ENCODE measurements around the gene LSM14B.
"Not testable (repeated sequence)": the region's sequence is repeated elsewhere in the genome, so short reads cannot be mapped to it uniquely, and the experiment has no call there.

Gene LSM14B

DNA sequence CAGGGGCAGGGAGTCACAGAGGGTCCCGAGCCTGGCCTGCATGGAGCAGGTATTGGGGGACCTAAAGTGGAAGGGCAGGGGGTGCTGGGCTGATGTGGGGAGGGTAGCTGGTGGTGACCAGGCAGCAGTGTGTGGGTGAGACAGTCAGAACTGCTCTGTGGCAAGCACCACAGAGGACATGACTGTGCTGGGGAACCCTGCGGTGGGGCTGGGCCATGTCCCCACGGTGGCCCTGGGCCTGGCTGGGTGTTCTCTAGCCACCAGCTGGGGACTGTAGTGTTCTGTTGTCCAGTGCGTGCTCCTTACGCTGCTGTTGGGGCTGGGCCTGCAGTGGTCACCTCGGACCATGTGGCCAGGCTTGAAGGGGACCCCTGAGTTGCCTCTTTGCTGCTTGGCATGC, 24.9 kb downstream of the LSM14B start:
- Histone ChIP-seq H2AFZ (ENCODE audit: insufficient read depth, low read length, poor library complexity) (no peak overlapping the region), H2BK5ac (ENCODE audit: low read depth, low read length, poor library complexity) (no peak overlapping the region), H2BK12ac (ENCODE audit: low read length) (no peak overlapping the region), H2BK120ac (ENCODE audit: insufficient read depth, low read length, poor library complexity) (no peak overlapping the region), H4K91ac (ENCODE audit: low read depth, low read length) (no peak overlapping the region), H3K23ac (ENCODE audit: low read length) (no peak overlapping the region), H3K27me3 (ENCODE audit: insufficient read depth, low read length) (no peaks in the 10 kb centered on the region), H3K4me2 (ENCODE audit: low read length) (no peak overlapping the region), H3K79me1 (ENCODE audit: low read length) (peaks cover 7% of the 10 kb centered on the region), H3K18ac (ENCODE audit: low read length) (no peak overlapping the region), H3K9me3 (ENCODE audit: insufficient read depth, low read depth, low read length) (peaks cover 4% of the 10 kb centered on the region), H2AK5ac (ENCODE audit: low read length) (no peak overlapping the region), H4K12ac (ENCODE audit: low read depth, low read length) (no peak overlapping the region), H3K4ac (ENCODE audit: low read depth, low read length) (peak overlapping the region; percentile 93), H3K27ac (ENCODE audit: low read depth, low read length) (no peak overlapping the region), H3K36me3 (ENCODE audit: control insufficient read depth in 1 of 2, insufficient read depth in 2 of 2, low read length in 2 of 2) (peaks cover 10 to 12% of the 10 kb centered on the region in 2 experiments), H3K9ac (ENCODE audit: low read length) (no peak overlapping the region), H3K14ac (ENCODE audit: low read length) (no peak overlapping the region), H3K4me1 (ENCODE audit: control insufficient read depth in 1 of 2, insufficient read depth in 2 of 2, low read length in 2 of 2) (peaks cover 9 to 20% of the 10 kb centered on the region in 2 experiments), H3K79me2 (ENCODE audit: control insufficient read depth, insufficient read depth, low read length, poor library complexity) (peaks cover 41% of the 10 kb centered on the region), H3K4me3 (ENCODE audit: low read depth, low read length) (no peak overlapping the region), H4K8ac (ENCODE audit: low read depth, low read length) (no peak overlapping the region)
- no peak for DNase-seq
- no CpG with 5 or more reads among the region's 6 CpGs for WGBS (ENCODE audit: extremely low coverage, insufficient coverage, insufficient read length)

DNA sequence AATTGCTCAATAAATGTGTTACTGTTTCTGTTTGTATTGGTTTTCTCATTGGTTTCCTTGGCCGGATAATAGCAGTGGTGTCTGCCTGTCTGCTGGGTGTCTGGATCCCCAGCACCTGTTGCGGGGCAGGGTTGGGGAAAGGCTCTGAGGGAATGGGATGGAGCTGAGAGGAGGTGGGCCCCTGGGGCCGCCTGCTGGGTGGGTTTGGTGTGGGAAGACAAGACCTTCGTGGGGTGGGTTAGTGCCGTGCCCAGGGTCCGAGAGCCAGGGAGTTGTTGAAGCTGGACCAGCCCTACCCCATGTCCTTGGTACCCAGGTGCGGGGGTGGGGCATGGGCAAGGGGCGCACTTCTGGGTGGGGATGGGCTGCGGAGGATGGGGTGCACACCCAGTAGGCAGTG, 25.3 kb downstream of the LSM14B start:
- Histone ChIP-seq H3K23ac (ENCODE audit: low read length) (no peak overlapping the region), H3K14ac (ENCODE audit: low read length) (no peak overlapping the region), H3K4ac (ENCODE audit: low read depth, low read length) (peak overlapping the region; percentile 93), H3K9me3 (ENCODE audit: insufficient read depth, low read depth, low read length) (peaks cover 4% of the 10 kb centered on the region), H3K9ac (ENCODE audit: low read length) (no peak overlapping the region), H2BK12ac (ENCODE audit: low read length) (no peak overlapping the region), H2AFZ (ENCODE audit: insufficient read depth, low read length, poor library complexity) (no peak overlapping the region), H3K4me2 (ENCODE audit: low read length) (no peak overlapping the region), H3K36me3 (ENCODE audit: control insufficient read depth in 1 of 2, insufficient read depth in 2 of 2, low read length in 2 of 2) (peaks cover 10 to 15% of the 10 kb centered on the region in 2 experiments), H2BK5ac (ENCODE audit: low read depth, low read length, poor library complexity) (no peak overlapping the region), H3K18ac (ENCODE audit: low read length) (no peak overlapping the region), H3K27me3 (ENCODE audit: insufficient read depth, low read length) (no peaks in the 10 kb centered on the region), H4K91ac (ENCODE audit: low read depth, low read length) (no peak overlapping the region), H3K79me2 (ENCODE audit: control insufficient read depth, insufficient read depth, low read length, poor library complexity) (peaks cover 39% of the 10 kb centered on the region), H3K79me1 (ENCODE audit: low read length) (peaks cover 7% of the 10 kb centered on the region), H4K8ac (ENCODE audit: low read depth, low read length) (no peak overlapping the region), H3K27ac (ENCODE audit: low read depth, low read length) (no peak overlapping the region), H2AK5ac (ENCODE audit: low read length) (no peak overlapping the region), H4K12ac (ENCODE audit: low read depth, low read length) (no peak overlapping the region), H3K4me1 (ENCODE audit: control insufficient read depth in 1 of 2, insufficient read depth in 2 of 2, low read length in 2 of 2) (peaks cover 9 to 20% of the 10 kb centered on the region in 2 experiments), H2BK120ac (ENCODE audit: insufficient read depth, low read length, poor library complexity) (no peak overlapping the region), H3K4me3 (ENCODE audit: low read depth, low read length) (no peak overlapping the region)
- no peak for DNase-seq
- WGBS (ENCODE audit: extremely low coverage, insufficient coverage, insufficient read length), result no CpG with 5 or more reads among the region's 9 CpGs

DNA sequence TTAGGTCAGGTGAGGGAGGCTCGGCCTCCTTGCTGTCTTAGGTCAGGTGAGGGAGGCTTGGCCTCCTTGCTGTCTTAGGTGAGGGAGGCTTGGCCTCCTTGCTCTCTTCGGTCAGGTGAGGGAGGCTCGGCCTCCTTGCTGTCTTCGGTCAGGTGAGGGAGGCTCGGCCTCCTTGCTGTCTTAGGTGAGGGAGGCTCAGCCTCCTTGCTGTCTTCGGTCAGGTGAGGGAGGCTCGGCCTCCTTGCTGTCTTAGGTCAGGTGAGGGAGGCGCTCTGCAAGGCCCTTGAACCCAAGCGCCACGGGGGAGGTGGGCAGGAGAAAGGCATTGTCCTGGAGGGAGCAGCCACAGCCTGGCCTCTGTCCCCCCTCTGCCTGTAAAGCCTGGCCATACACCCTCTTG, 26.1 kb downstream of the LSM14B start:
- H3K23ac ChIP-seq (ENCODE audit: low read length); H4K8ac ChIP-seq (ENCODE audit: low read depth, low read length); H3K79me1 ChIP-seq (ENCODE audit: low read length); H3K9ac ChIP-seq (ENCODE audit: low read length); H3K27me3 ChIP-seq (ENCODE audit: insufficient read depth, low read length); H3K14ac ChIP-seq (ENCODE audit: low read length); H2BK120ac ChIP-seq (ENCODE audit: insufficient read depth, low read length, poor library complexity); H2BK12ac ChIP-seq (ENCODE audit: low read length); H4K91ac ChIP-seq (ENCODE audit: low read depth, low read length); H3K9me3 ChIP-seq (ENCODE audit: insufficient read depth, low read depth, low read length); H4K12ac ChIP-seq (ENCODE audit: low read depth, low read length); H2AFZ ChIP-seq (ENCODE audit: insufficient read depth, low read length, poor library complexity); H3K18ac ChIP-seq (ENCODE audit: low read length); H2BK5ac ChIP-seq (ENCODE audit: low read depth, low read length, poor library complexity); H3K4me2 ChIP-seq (ENCODE audit: low read length); H3K4me3 ChIP-seq (ENCODE audit: low read depth, low read length); H3K27ac ChIP-seq (ENCODE audit: low read depth, low read length); DNase-seq; H2AK5ac ChIP-seq (ENCODE audit: low read length): not testable (repeated sequence)
- WGBS (ENCODE audit: extremely low coverage, insufficient coverage, insufficient read length), result no CpG with 5 or more reads among the region's 10 CpGs
- H3K79me2 ChIP-seq (ENCODE audit: control insufficient read depth, insufficient read depth, low read length, poor library complexity), result peaks cover 32% of the 10 kb centered on the region
- peaks cover 9 to 20% of the 10 kb centered on the region in 2 experiments for H3K4me1 ChIP-seq (ENCODE audit: control insufficient read depth in 1 of 2, insufficient read depth in 2 of 2, low read length in 2 of 2)
- H3K4ac ChIP-seq (ENCODE audit: low read depth, low read length), result peak overlapping the region; percentile 44
- peaks cover 18 to 22% of the 10 kb centered on the region in 2 experiments for H3K36me3 ChIP-seq (ENCODE audit: control insufficient read depth in 1 of 2, insufficient read depth in 2 of 2, low read length in 2 of 2)

DNA sequence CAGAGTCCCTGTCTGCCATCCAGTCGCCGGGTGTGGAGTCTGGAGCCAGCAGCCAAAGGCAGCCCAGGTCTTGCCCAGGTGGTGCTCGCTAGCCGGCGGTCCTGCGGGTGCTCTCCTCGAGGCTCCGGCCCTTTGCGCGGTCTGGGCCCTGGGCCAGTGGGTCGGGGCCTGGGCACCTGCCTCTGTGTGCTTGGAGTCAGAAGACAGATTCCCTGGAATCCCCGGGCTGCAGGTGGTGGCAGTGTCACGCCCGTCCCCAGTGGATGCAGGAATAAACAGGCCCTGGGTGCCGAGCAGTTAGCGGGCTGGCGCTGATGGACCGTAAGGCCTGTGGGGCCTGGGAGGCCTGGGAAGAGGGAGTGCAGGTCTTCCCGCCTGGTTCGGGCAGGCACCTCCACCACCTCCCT, 26.6 kb downstream of the LSM14B start:
- Histone ChIP-seq H2AFZ (ENCODE audit: insufficient read depth, low read length, poor library complexity) (no peak overlapping the region), H2BK12ac (ENCODE audit: low read length) (no peak overlapping the region), H3K14ac (ENCODE audit: low read length) (no peak overlapping the region), H4K12ac (ENCODE audit: low read depth, low read length) (no peak overlapping the region), H3K4me2 (ENCODE audit: low read length) (no peak overlapping the region), H3K9me3 (ENCODE audit: insufficient read depth, low read depth, low read length) (peaks cover 8% of the 10 kb centered on the region), H3K18ac (ENCODE audit: low read length) (no peak overlapping the region), H3K27ac (ENCODE audit: low read depth, low read length) (no peak overlapping the region), H3K9ac (ENCODE audit: low read length) (no peak overlapping the region), H2BK5ac (ENCODE audit: low read depth, low read length, poor library complexity) (no peak overlapping the region), H3K27me3 (ENCODE audit: insufficient read depth, low read length) (no peaks in the 10 kb centered on the region), H3K36me3 (ENCODE audit: control insufficient read depth in 1 of 2, insufficient read depth in 2 of 2, low read length in 2 of 2) (peaks cover 21 to 22% of the 10 kb centered on the region in 2 experiments), H2BK120ac (ENCODE audit: insufficient read depth, low read length, poor library complexity) (no peak overlapping the region), H3K79me1 (ENCODE audit: low read length) (no peaks in the 10 kb centered on the region), H3K4ac (ENCODE audit: low read depth, low read length) (peak overlapping the region; percentile 44), H3K4me1 (ENCODE audit: control insufficient read depth in 1 of 2, insufficient read depth in 2 of 2, low read length in 2 of 2) (peaks cover 9 to 20% of the 10 kb centered on the region in 2 experiments), H4K8ac (ENCODE audit: low read depth, low read length) (no peak overlapping the region), H4K91ac (ENCODE audit: low read depth, low read length) (no peak overlapping the region), H3K23ac (ENCODE audit: low read length) (no peak overlapping the region), H3K79me2 (ENCODE audit: control insufficient read depth, insufficient read depth, low read length, poor library complexity) (peaks cover 32% of the 10 kb centered on the region), H2AK5ac (ENCODE audit: low read length) (no peak overlapping the region), H3K4me3 (ENCODE audit: low read depth, low read length) (peak overlapping the region; percentile 34)
- WGBS (ENCODE audit: extremely low coverage, insufficient coverage, insufficient read length), result no CpG with 5 or more reads among the region's 20 CpGs
- peak in 1 of 2 donors; percentile 38 for DNase-seq

Measured in trophoblast cell (in vitro differentiated cells and primary cell).